IPS DF 19.7 (cell line): Measurements from ENCODE around the gene STRN3.
"Not testable (repeated sequence)": the region's sequence is repeated elsewhere in the genome, so short reads cannot be mapped to it uniquely, and the experiment has no call there.

Source experiments
- DNase-seq: peaks from one replicate; pipeline ENCODE4 v3.0.0-alpha.2; 2013; ENCODE audit warnings: low read depth, low spot score

Gene STRN3

DNA sequence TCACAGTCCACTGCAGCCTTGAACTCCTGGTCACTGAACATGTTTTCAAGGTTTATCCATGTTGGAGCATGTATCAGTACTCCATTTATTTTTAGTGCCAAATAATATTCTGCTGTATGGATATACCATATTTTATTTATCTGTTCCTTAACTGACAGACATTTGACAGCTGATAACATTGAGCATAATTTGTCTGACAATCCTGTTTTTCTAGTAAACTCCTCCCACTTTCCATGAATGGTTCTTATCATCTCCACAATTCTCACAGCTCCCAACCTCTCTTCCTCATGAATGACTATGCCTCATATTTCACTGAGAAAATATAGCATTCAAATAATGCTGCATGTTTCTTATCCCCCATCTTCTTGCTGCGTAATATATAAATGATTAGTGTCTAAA is 118.5 kb downstream of the STRN3 start:
- no peak for DNase-seq

GRCh38 chr14:30906752-30907658 is 119.2 kb downstream of the STRN3 start:
- DNase-seq: no peak

DNA sequence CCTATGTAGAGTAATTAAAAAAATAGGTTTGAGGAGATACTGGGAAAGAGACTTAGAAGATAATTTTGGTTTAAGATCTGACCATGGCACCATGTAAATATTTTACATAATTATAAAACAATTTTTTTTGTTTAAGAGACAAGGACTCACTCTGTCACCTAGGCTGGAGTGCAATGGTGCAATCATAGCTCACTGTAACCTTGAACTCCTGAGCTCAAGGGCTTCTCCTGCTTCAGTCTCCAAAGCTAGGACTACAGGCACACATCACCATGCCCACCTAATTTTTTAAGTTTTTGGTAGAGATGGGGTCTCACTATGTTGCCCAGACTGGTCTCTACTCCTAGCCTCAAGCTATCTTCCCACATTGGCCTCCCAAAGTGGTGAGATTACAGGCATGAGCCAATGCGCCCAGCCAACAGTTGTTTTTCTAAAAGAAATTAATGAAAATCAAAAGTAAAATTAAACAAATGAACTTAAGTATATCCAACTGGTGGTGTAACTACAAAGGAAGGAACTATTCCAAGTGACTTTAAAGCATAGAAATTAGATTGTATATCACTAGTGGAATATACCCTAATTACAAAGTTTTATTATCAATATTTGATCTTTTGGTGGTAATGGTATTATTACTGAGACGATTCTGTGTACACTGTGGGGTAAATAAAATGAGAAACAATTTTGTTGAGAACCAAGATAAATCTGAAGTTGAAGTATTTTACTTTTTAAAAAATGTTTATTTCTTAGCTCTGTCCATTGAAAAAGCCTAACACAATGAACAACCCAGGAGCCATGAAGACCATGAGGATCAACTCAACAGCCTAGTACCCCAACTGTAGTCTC is 122.7 kb downstream of the STRN3 start:
- DNase-seq: no peak

GRCh38 chr14:30897121-30897520 is 129.1 kb downstream of the STRN3 start:
- not testable (repeated sequence) for DNase-seq

DNA sequence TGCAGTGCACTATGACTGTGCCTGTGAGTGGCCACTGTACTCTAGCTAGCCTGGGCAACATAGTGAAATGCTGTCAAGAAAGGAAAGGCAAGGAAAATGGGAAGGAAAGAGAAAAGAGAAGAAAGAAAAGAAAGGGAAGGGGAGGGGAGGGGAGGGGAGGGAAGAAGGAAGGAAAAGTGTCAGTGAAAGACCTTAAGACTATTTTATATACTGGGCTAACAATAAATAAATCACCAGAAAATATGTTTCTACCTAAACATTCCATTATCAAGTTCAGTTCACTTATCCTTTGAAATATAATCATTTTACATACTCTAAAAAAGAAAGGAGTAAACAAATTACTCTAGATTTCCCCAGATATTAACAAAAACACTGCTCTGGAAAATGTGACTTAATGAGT is 129.7 kb downstream of the STRN3 start:
- DNase-seq: no peak

- DNase-seq: no peak
These were observed 131.2 kb downstream of the STRN3 start for GRCh38 chr14:30894923-30895515.

DNA sequence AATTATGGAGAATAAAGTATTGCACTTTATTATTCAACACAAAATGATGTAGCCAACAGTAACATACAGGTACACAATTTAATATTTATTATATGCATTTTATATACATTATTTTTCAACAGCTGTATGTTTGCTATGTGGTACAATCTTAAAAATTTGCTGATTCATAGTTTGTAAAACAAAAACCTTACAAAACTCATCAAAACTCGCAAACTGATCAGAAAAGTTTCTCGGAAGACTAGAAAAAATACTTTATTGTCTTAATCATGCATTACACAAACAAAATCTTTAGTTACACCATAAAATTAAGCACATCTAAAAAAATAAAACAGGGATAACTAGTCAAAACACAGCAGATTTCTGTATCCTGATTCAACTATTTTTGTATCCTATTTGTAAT is 132.4 kb downstream of the STRN3 start:
- no peak for DNase-seq

DNA sequence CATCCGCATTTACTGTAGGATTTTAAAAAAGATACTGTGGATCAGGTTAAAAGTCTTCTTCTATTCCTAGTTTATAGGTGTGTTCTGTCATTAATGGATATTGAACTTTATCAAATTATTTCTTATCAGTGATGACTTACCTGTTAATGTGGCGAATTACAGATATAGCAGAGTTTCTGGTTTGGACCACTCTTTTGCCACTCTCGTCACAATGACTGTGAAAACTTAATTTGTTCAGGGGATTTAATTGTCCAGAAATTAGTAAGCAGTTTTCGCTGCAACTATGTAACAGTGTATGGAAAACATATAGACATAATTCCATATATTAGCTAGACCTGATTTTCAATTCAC is 137.0 kb downstream of the STRN3 start:
- no peak for DNase-seq

GRCh38 chr14:30888480-30889243 is 137.5 kb downstream of the STRN3 start:
- DNase-seq: no peak

DNA sequence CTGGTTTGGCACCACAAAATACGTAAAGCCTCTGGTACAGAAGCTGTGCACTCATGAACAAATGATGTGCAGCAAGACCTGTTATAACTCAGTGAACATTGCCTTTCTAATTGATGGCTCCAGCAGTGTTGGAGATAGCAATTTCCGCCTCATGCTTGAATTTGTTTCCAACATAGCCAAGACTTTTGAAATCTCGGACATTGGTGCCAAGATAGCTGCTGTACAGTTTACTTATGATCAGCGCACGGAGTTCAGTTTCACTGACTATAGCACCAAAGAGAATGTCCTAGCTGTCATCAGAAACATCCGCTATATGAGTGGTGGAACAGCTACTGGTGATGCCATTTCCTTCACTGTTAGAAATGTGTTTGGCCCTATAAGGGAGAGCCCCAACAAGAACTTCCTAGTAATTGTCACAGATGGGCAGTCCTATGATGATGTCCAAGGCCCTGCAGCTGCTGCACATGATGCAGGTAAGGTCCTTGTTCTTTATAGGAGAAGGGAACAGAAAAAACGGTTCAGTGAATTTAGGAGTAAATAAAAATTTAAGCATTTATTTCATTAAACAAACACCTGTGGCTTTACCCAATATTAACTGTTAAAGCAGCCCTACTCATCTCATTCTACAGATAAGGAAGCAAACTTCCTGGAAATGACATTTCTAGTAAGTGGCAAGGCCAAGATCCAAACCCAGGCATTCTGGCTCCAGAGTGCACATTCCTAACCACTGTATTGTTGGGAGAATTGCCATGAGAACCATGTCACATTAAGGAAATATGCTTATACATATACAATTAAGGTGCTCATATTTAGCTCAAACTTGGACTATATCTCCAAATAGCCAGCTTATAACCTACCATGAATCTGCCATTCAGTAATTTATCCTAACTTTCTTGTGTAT is 140.1 kb downstream of the STRN3 start:
- DNase-seq: no peak

DNA sequence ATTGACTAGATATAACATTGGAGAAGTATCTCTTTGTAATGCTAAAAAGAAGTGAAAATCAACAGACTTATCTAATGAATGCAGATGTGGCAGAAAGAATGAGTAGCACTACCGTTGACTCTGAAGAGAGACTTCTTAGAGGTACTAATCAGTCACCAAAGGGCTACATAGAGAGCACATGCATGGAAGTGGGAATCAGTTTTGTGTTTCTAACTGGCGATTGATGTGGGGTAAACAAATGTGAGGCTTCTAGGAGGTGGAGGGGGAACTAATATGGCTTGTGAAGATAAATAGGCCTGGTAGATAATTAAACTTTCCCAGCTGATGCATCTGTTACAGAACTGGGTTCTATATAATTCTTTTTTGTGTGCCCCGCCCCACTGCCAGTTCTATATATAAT is 141.3 kb downstream of the STRN3 start:
- no peak for DNase-seq

GRCh38 chr14:30883508-30884294 is 142.5 kb downstream of the STRN3 start:
- no peak for DNase-seq

DNA sequence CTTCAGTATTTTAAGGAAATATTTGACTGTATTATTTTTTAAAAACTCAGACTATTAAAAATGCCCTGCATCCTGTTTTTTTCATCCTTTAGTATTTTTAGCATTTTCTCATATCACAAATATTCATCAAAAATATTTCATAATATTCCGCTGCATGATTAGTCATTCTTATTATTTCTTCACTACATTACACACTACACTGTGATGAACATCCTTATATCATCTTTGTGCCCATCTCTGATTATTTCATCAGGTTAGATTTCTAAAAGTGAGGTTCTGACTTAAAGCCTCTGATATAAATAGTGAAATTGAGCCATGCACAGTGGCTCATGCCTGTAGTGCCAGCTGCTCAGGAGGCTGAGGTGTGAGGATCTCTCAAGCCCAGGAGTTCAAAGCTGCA is 143.7 kb downstream of the STRN3 start:
- DNase-seq: no peak

DNA sequence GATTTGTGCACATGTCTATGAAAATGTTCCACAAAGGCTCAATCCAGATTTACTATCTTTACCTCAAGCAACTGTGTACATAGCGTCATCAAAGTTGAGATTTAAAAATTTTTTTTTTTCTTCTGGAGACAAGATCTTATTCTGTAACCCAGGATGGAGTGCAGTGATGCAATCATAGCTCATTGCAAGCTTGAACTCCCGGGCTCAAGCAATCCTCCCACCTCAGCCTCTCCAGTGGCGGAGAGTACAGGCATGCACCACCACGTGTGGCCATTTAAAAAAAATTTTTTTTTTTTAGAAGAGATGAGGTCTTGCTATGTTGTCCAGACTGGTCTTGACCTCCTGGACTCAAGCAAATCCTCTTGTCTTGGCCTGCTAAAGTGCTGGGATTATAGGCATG is 149.5 kb downstream of the STRN3 start:
- no peak for DNase-seq

GRCh38 chr14:30875788-30876053 is 150.5 kb downstream of the STRN3 start:
- no peak for DNase-seq

DNA sequence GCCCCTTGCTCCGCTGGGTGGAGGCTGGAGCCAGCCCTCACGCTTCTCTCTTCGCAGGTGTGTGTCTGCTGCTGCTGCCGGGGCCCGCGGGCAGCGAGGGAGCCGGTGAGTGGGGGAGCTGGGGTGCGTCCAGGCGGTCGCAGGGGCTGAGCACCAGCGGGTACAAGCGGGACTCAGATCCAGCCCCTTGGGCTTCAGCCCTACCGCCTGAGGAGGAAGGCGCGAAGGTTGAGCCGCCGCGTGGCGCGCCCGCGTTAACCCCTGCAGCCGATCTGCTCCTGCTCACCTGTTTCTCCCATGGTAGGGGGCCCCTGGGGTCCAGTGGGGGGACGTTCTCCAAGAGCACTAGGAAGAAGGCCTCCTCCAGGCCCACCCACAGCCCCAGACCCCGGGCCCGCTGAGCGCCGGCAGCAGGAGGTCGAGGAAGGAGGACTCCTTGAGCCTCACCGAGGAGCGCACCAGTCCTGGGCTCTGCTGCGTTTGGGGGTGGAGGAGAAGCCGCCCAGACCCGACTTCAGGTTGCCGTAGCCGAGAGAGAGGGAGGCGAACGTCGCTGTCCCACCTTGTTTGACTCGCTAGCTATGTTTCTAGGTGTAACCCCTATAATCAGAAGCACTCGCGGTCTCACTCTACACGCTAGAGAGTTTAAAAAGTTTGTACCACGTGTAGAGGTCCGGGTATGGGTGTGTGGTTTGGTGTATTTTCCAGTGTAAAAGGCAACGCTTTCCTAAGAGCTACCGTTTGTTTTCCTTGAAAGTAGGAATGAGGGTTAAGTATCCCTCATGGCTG is 151.0 kb downstream of the STRN3 start:
- no peak for DNase-seq

DNA sequence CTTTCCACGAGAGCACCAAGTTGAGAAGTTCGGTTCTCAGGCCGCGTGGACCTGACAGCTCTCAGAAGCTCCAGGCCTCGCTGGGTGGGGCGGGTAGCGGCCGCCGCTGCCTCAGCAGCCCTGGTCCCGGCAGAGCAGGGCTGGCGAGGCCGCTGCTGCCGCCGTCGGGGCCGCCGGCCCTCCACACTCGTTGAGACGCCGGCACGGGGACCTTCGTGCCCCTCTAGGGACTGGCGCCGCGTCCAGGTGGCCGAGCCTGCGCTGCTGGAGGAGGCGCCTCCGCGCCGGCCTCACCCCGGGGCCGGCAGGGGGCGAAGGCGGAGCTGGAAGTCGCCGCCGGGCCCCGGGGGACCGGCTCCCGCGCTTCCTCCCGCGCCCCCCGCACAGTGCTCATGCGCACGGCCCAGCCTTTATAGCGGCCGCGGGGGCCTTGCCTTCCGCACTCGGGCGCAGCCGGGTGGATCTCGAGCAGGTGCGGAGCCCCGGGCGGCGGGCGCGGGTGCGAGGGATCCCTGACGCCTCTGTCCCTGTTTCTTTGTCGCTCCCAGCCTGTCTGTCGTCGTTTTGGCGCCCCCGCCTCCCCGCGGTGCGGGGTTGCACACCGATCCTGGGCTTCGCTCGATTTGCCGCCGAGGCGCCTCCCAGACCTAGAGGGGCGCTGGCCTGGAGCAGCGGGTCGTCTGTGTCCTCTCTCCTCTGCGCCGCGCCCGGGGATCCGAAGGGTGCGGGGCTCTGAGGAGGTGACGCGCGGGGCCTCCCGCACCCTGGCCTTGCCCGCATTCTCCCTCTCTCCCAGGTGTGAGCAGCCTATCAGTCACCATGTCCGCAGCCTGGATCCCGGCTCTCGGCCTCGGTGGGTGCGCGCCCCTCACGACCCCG is 151.8 kb downstream of the STRN3 start, which contains the start of gene COCH:
COCH (plus strand) TSS at position 440 of the 879 bp plus-strand sequence; CDS start at position 820, 380 bp downstream.
- DNase-seq: no peak
